HG03520 (cell line): ENCODE data around the gene PIAS1.
"Not testable (repeated sequence)": the region's sequence is repeated elsewhere in the genome, so short reads cannot be mapped to it uniquely, and the experiment has no call there.

Experiments
- ATAC-seq: cut with Tn5 transposase; IDR thresholded peaks from one replicate; pipeline ENCODE4 v1.9.1; 2021; ENCODE audit warnings: mild to moderate bottlenecking, moderate library complexity; ENCODE audit not compliant: unreplicated experiment

PIAS1 gene

DNA sequence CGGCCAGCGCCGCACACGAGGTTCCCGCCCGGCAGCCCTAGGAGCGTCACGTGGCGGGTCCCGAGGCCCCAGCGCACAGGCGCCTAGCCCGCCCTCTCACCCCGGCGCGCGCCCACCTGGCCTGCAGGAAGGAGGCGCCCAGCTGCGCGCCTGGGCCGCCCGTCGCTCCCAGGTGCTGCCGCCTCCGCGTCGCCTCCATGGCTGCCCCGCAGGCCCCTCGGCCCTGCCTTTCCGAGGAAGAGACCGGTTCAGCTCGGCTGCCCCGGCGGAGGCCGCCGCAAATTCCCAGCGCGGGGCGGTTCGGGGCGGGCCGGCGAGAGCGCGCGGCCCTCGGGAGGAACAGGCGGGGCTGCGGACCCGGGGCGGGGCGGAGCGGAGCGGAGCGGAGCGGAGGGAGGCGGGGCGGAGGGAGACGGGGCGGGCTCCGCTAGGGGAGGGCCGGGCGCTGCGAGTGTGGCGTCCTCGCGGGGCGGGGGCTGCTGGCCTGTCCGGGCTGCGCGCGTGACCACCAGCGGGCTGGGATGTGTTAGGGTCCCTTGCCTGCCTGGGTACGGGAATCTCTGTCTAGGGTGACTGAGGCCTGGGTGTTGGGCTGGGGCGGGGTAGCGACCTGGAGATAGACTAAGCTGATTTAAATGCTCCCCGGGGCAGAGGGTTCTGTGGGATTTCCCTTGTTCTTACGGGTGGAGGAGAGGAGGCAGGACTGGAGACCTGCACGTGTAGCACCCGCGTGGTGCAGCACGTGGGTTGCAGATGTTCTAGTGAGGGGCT lies 175.5 kb downstream of the PIAS1 start, which contains the start of gene CLN6:
CLN6 (minus strand) TSS at position 343 of the 771 bp plus-strand sequence; CDS start at position 199, 144 bp downstream.
- ATAC-seq: peak; percentile 70

DNA sequence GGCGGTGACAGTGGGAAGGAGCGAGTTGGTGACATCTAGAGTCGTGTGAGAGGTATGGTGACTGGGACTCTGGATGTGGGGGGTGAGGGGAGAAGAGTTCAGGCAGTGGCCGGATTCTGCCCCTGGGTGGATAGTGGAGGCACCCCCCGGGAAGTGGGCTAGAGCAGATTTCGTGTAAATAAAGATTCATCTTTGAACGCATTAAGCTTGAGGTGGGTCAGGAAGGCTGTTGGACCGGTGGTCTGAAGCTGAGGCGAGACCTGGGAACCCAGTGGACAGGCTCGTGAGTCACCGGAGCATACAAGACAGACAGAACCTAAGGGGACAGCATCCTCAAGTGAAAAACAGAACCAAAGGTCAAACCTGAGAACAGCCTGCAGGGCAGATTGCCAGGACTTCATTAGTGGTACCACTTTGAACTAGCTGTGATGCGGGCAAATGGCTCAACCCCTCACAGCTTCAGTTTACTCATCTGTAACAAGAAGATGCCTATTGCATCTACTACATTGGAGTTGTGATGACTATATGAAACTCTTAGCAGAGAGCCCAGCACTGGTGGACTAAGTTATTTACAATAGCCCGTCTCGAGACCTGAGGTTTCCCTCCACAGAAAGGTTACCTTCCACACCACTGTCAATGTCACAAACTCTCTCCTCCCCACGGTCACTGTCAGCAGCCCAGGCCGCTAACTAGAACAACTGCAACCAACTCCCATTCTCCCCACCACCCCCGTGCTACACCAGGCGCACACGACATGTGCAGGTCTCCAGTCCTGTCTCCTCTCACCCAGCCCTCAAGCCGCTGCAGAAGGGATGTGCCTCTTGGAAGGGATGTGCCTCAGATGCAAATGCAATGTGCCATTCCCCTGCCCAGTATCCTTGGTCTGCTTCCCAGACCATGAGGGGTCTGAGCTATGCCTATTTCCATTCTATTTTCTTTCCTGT lies 176.3 kb downstream of the PIAS1 start:
- ATAC-seq: no peak

- no peak for ATAC-seq
These were observed 177.1 kb downstream of the PIAS1 start for GRCh38 chr15:68231102-68231818.

DNA sequence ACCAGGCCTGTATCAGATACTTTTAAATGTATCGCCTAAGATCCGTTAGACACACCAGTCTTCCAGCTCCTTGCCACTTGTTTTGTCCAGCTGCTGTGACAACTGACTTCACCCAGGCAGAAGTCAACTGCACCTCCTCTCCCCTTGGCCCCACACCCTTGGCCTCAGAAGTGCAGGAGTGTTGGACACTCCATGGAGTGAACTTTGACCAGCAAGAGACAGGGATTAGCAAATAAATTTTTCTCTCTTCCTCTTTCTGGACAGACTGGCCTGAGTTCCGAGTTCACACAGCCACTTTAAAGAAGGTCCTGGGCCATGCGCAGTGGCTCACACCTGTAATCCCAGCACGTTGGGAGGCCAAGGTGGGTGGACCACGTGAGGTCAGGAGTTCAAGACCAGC lies 178.3 kb downstream of the PIAS1 start:
- no peak for ATAC-seq

- ATAC-seq: no peak
These were observed 178.8 kb downstream of the PIAS1 start for GRCh38 chr15:68232937-68233336.

DNA sequence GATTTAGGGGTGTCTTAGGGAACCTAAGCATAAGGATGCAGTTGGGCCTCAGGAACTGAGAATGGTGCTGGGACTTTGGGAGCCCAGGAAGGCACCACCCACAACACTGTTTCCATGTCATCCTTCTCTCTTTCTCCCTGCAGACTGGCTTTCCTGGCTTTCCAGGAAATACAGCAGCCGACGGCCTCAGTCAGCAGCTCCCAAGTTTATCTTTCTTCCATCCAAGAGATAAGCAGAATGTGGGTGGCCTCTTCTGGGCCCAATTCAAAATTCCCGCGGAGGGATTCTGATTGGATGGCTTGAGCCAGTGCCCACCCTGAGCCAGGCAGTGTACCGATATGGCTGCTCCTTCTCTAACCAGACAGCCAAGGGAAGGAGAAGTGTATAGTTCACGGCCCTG lies 179.9 kb downstream of the PIAS1 start:
- ATAC-seq: no peak

- not testable (repeated sequence) for ATAC-seq
These were observed 180.4 kb downstream of the PIAS1 start for GRCh38 chr15:68234520-68234919.

- no peak for ATAC-seq
These were observed 180.9 kb downstream of the PIAS1 start for GRCh38 chr15:68235022-68235421.

DNA sequence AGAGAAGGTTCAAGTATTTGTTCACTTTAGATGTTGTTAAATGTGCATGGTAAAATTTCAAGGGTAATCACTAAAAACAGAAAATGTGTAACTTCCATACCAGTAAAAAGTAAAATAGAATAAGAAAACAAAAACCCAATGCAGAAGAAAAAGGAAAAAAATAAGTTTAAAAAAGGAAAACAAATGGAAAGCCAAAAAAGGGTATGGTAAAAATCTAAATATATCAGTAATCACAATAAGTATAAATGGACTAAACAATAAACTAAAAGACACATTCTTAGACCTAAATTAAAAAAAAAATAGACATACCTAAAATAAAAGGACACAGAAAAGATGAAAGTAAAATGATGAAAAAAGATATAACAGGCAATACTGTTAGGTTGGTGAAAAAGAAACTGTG lies 184.9 kb downstream of the PIAS1 start:
- ATAC-seq: no peak

GRCh38 chr15:68241088-68241935 lies 187.2 kb downstream of the PIAS1 start:
- ATAC-seq: no peak
